HEK293 (cell line): ENCODE measurements around the gene GLTPD2.

Experiments used
- BCL11B ChIP-seq: fragments of 450-650 bp; formaldehyde crosslinking; IDR thresholded peaks from 2 replicates; pipeline ENCODE4 v1.5.1; 2016; ENCODE audit warnings: low read depth, missing biosample characterization, missing genetic modification characterization
- MZF1 ChIP-seq: fragments of 450-650 bp; formaldehyde crosslinking; IDR thresholded peaks from 2 replicates; pipeline ENCODE4 v1.5.1; 2017; ENCODE audit warnings: missing biosample characterization, missing genetic modification characterization, borderline replicate concordance
- OSR2 ChIP-seq: fragments of 450-650 bp; formaldehyde crosslinking; IDR thresholded peaks from 2 replicates; pipeline ENCODE4 v1.5.1; 2016; ENCODE audit warnings: missing biosample characterization, missing genetic modification characterization
- PRDM1 ChIP-seq: fragments of 450-650 bp; formaldehyde crosslinking; IDR thresholded peaks from 2 replicates; pipeline ENCODE4; 2016; ENCODE audit warnings: missing biosample characterization, missing genetic modification characterization
- TRIM28 ChIP-seq: IDR thresholded peaks from 2 replicates; pipeline ENCODE4 v1.6.1; 2011; ENCODE audit warnings: low read length, control low read depth, borderline replicate concordance
- ZBTB1 ChIP-seq: fragments of 450-650 bp; formaldehyde crosslinking; IDR thresholded peaks from 2 replicates; pipeline ENCODE4 v1.5.1; 2016; ENCODE audit warnings: missing biosample characterization, missing genetic modification characterization
- ZFHX2 ChIP-seq: fragments of 450-650 bp; formaldehyde crosslinking; conservative IDR thresholded peaks from 2 replicates; pipeline ENCODE4 v1.5.1; 2016; ENCODE audit warnings: missing biosample characterization, missing genetic modification characterization
- ZNF114 ChIP-seq: fragments of 450-650 bp; formaldehyde crosslinking; IDR thresholded peaks from 2 replicates; pipeline ENCODE4 v1.5.0; 2017; ENCODE audit warnings: missing biosample characterization, missing genetic modification characterization
- ZNF140 ChIP-seq: fragments of 450-650 bp; formaldehyde crosslinking; IDR thresholded peaks from 2 replicates; pipeline ENCODE4 v1.5.1; 2016; ENCODE audit warnings: missing biosample characterization, missing genetic modification characterization
- ZNF174 ChIP-seq: fragments of 450-650 bp; formaldehyde crosslinking; IDR thresholded peaks from 2 replicates; pipeline ENCODE4 v1.5.0; 2017; ENCODE audit warnings: missing biosample characterization, mild to moderate bottlenecking, missing genetic modification characterization
- ZNF324 ChIP-seq: fragments of 450-650 bp; formaldehyde crosslinking; IDR thresholded peaks from 2 replicates; pipeline ENCODE4 v1.5.1; 2016; ENCODE audit warnings: missing biosample characterization, missing genetic modification characterization
- ZNF366 ChIP-seq: fragments of 450-650 bp; formaldehyde crosslinking; conservative IDR thresholded peaks from 2 replicates; pipeline ENCODE4 v1.5.1; 2016; ENCODE audit warnings: missing biosample characterization, missing genetic modification characterization
- ZNF423 ChIP-seq: fragments of 450-650 bp; formaldehyde crosslinking; IDR thresholded peaks from 2 replicates; pipeline ENCODE4 v1.5.1; 2016; ENCODE audit warnings: missing biosample characterization, missing genetic modification characterization
- ZNF501 ChIP-seq: fragments of 450-650 bp; formaldehyde crosslinking; IDR thresholded peaks from 2 replicates; pipeline ENCODE4 v1.5.1; 2016; ENCODE audit warnings: missing biosample characterization, missing genetic modification characterization
- ZNF549 ChIP-seq: fragments of 450-650 bp; IDR thresholded peaks from 2 replicates; pipeline ENCODE4 v1.5.1; 2018; ENCODE audit warnings: missing biosample characterization, missing genetic modification characterization, mild to moderate bottlenecking, inconsistent platforms, moderate library complexity
- ZNF560 ChIP-seq: fragments of 450-650 bp; formaldehyde crosslinking; IDR thresholded peaks from 2 replicates; pipeline ENCODE4 v1.5.1; 2017; ENCODE audit warnings: missing biosample characterization, missing genetic modification characterization, borderline replicate concordance
- ZNF610 ChIP-seq: fragments of 450-650 bp; formaldehyde crosslinking; IDR thresholded peaks from 2 replicates; pipeline ENCODE4 v1.5.1; 2016; ENCODE audit warnings: missing biosample characterization, missing genetic modification characterization, borderline replicate concordance
- ZNF624 ChIP-seq: fragments of 450-650 bp; formaldehyde crosslinking; IDR thresholded peaks from 2 replicates; pipeline ENCODE4 v1.5.1; 2017; ENCODE audit warnings: missing biosample characterization, missing genetic modification characterization
- ZNF777 ChIP-seq: fragments of 450-650 bp; formaldehyde crosslinking; IDR thresholded peaks from 2 replicates; pipeline ENCODE4 v1.5.1; 2017; ENCODE audit warnings: missing biosample characterization, missing genetic modification characterization, borderline replicate concordance
- ZSCAN16 ChIP-seq: fragments of 450-650 bp; formaldehyde crosslinking; IDR thresholded peaks from 2 replicates; pipeline ENCODE4 v1.5.1; 2016; ENCODE audit warnings: missing biosample characterization, missing genetic modification characterization
- TF ChIP-seq, protein P1 (sequence below): fragments of 450-650 bp; formaldehyde crosslinking; IDR thresholded peaks from 2 replicates; pipeline ENCODE4 v1.5.1; 2016; ENCODE audit warnings: missing biosample characterization, missing genetic modification characterization
- TF ChIP-seq, protein P2 (sequence below): fragments of 450-650 bp; formaldehyde crosslinking; IDR thresholded peaks from 2 replicates; pipeline ENCODE4 v1.5.1; 2017; ENCODE audit warnings: missing biosample characterization, missing genetic modification characterization
- TF ChIP-seq, protein P3 (sequence below): fragments of 450-650 bp; formaldehyde crosslinking; IDR thresholded peaks from 2 replicates; pipeline ENCODE4 v1.5.1; 2017; ENCODE audit warnings: missing biosample characterization, mild to moderate bottlenecking, missing genetic modification characterization, moderate library complexity
- TF ChIP-seq, protein P4 (sequence below): fragments of 450-650 bp; formaldehyde crosslinking; IDR thresholded peaks from 2 replicates; pipeline ENCODE4 v1.5.1; 2016; ENCODE audit warnings: missing biosample characterization, missing genetic modification characterization
- TF ChIP-seq, protein P5 (sequence below): fragments of 450-650 bp; formaldehyde crosslinking; IDR thresholded peaks from 2 replicates; pipeline ENCODE4 v1.5.1; 2017; ENCODE audit warnings: missing biosample characterization, missing genetic modification characterization
- TF ChIP-seq, protein P6 (sequence below): fragments of 450-650 bp; formaldehyde crosslinking; IDR thresholded peaks from 2 replicates; pipeline ENCODE4 v1.5.1; 2016; ENCODE audit warnings: missing biosample characterization, missing genetic modification characterization
- TF ChIP-seq, protein P7 (sequence below): fragments of 450-650 bp; formaldehyde crosslinking; IDR thresholded peaks from 2 replicates; pipeline ENCODE4 v1.5.1; 2016; ENCODE audit warnings: missing biosample characterization, missing genetic modification characterization

Gene GLTPD2

DNA sequence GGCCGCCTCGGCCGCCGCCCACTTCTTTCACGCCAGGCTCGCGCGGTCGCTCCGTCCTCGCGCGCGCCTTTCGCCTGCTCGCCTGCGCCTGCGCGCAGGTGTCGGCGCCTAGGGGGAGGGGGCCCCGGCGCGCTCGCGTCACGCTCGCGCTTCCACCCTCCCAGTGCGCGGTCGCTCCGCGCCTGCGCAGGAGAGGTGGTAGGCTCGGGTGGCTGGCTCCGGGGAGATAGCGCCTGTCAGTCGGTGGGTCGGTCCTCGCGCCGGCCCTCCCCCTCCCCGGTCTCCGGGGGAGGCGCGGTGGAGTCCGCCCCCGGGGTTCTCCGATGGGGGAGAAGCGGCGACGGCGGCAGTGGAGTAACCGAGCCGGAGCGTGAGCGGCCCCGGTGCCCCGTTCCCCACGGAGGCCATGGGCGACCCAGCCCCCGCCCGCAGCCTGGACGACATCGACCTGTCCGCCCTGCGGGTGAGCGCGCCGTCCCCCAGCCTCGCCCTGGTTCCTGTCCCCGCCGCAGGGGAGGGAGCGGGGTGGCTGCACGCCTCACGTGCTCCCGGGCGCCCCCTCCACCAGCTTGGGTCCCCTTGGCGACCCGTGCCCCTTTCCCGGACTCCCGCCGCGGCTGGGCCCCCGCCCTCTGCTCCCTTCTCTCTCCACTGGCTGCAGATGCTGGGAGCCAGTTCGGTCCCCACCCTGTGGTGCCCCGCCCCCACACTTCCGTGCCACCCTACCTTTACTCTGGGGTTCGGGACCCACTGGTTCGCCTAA, 44.6 kb downstream of the GLTPD2 start, which contains the start of gene MINK1 (continued):
- TF ChIP-seq, protein P1, sequence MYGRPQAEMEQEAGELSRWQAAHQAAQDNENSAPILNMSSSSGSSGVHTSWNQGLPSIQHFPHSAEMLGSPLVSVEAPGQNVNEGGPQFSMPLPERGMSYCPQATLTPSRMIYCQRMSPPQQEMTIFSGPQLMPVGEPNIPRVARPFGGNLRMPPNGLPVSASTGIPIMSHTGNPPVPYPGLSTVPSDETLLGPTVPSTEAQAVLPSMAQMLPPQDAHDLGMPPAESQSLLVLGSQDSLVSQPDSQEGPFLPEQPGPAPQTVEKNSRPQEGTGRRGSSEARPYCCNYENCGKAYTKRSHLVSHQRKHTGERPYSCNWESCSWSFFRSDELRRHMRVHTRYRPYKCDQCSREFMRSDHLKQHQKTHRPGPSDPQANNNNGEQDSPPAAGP = peak; percentile 84
- TF ChIP-seq BCL11B (tag by site-specific recombination) (no peak), ZNF366 (tag by site-specific recombination) (no peak), ZNF549 (tag by site-specific recombination) (no peak), ZNF324 (tag by site-specific recombination) (peak; percentile 46; the same call in 1 of the 2 replicates), ZNF777 (peak; percentile 69; the same call in 1 of the 2 replicates), ZNF624 (tag by site-specific recombination) (no peak), ZFHX2 (peak; percentile 49), ZNF501 (tag by site-specific recombination) (peak; percentile 79; the same call in 1 of the 2 replicates), ZNF423 (peak; percentile 60; the same call in 1 of the 2 replicates), MZF1 (tag by site-specific recombination) (no peak), ZNF610 (tag by site-specific recombination) (no peak), ZNF140 (tag by site-specific recombination) (no peak), OSR2 (tag by site-specific recombination) (no peak), ZNF560 (tag by site-specific recombination) (no peak), ZNF174 (tag by site-specific recombination) (no peak), PRDM1 (tag by site-specific recombination) (no peak), ZBTB1 (tag by site-specific recombination) (no peak), TRIM28 (no peak), ZNF114 (tag by site-specific recombination) (no peak), ZSCAN16 (tag by site-specific recombination) (no peak)
- TF ChIP-seq, protein P2, sequence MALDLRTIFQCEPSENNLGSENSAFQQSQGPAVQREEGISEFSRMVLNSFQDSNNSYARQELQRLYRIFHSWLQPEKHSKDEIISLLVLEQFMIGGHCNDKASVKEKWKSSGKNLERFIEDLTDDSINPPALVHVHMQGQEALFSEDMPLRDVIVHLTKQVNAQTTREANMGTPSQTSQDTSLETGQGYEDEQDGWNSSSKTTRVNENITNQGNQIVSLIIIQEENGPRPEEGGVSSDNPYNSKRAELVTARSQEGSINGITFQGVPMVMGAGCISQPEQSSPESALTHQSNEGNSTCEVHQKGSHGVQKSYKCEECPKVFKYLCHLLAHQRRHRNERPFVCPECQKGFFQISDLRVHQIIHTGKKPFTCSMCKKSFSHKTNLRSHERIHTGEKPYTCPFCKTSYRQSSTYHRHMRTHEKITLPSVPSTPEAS (tag by site-specific recombination) = no peak
- TF ChIP-seq, protein P3, sequence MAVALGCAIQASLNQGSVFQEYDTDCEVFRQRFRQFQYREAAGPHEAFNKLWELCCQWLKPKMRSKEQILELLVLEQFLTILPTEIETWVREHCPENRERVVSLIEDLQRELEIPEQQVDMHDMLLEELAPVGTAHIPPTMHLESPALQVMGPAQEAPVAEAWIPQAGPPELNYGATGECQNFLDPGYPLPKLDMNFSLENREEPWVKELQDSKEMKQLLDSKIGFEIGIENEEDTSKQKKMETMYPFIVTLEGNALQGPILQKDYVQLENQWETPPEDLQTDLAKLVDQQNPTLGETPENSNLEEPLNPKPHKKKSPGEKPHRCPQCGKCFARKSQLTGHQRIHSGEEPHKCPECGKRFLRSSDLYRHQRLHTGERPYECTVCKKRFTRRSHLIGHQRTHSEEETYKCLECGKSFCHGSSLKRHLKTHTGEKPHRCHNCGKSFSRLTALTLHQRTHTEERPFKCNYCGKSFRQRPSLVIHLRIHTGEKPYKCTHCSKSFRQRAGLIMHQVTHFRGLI (tag by site-specific recombination) = no peak
- TF ChIP-seq, protein P4, sequence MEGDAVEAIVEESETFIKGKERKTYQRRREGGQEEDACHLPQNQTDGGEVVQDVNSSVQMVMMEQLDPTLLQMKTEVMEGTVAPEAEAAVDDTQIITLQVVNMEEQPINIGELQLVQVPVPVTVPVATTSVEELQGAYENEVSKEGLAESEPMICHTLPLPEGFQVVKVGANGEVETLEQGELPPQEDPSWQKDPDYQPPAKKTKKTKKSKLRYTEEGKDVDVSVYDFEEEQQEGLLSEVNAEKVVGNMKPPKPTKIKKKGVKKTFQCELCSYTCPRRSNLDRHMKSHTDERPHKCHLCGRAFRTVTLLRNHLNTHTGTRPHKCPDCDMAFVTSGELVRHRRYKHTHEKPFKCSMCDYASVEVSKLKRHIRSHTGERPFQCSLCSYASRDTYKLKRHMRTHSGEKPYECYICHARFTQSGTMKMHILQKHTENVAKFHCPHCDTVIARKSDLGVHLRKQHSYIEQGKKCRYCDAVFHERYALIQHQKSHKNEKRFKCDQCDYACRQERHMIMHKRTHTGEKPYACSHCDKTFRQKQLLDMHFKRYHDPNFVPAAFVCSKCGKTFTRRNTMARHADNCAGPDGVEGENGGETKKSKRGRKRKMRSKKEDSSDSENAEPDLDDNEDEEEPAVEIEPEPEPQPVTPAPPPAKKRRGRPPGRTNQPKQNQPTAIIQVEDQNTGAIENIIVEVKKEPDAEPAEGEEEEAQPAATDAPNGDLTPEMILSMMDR (tag by site-specific recombination) = peak; percentile 59
- TF ChIP-seq, protein P5, sequence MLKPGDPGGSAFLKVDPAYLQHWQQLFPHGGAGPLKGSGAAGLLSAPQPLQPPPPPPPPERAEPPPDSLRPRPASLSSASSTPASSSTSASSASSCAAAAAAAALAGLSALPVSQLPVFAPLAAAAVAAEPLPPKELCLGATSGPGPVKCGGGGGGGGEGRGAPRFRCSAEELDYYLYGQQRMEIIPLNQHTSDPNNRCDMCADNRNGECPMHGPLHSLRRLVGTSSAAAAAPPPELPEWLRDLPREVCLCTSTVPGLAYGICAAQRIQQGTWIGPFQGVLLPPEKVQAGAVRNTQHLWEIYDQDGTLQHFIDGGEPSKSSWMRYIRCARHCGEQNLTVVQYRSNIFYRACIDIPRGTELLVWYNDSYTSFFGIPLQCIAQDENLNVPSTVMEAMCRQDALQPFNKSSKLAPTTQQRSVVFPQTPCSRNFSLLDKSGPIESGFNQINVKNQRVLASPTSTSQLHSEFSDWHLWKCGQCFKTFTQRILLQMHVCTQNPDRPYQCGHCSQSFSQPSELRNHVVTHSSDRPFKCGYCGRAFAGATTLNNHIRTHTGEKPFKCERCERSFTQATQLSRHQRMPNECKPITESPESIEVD (tag by site-specific recombination) = no peak
- TF ChIP-seq, protein P6, sequence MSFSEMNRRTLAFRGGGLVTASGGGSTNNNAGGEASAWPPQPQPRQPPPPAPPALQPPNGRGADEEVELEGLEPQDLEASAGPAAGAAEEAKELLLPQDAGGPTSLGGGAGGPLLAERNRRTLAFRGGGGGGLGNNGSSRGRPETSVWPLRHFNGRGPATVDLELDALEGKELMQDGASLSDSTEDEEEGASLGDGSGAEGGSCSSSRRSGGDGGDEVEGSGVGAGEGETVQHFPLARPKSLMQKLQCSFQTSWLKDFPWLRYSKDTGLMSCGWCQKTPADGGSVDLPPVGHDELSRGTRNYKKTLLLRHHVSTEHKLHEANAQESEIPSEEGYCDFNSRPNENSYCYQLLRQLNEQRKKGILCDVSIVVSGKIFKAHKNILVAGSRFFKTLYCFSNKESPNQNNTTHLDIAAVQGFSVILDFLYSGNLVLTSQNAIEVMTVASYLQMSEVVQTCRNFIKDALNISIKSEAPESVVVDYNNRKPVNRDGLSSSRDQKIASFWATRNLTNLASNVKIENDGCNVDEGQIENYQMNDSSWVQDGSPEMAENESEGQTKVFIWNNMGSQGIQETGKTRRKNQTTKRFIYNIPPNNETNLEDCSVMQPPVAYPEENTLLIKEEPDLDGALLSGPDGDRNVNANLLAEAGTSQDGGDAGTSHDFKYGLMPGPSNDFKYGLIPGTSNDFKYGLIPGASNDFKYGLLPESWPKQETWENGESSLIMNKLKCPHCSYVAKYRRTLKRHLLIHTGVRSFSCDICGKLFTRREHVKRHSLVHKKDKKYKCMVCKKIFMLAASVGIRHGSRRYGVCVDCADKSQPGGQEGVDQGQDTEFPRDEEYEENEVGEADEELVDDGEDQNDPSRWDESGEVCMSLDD (tag by site-specific recombination) = peak; percentile 76; the same call in 1 of the 2 replicates
- TF ChIP-seq, protein P7, sequence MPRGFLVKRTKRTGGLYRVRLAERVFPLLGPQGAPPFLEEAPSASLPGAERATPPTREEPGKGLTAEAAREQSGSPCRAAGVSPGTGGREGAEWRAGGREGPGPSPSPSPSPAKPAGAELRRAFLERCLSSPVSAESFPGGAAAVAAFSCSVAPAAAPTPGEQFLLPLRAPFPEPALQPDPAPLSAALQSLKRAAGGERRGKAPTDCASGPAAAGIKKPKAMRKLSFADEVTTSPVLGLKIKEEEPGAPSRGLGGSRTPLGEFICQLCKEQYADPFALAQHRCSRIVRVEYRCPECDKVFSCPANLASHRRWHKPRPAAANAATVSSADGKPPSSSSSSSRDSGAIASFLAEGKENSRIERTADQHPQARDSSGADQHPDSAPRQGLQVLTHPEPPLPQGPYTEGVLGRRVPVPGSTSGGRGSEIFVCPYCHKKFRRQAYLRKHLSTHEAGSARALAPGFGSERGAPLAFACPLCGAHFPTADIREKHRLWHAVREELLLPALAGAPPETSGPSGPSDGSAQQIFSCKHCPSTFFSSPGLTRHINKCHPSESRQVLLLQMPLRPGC (tag by site-specific recombination) = peak; percentile 18; the same call in 1 of the 2 replicates
